Pons (tissue), 1 donor: Measurements from ENCODE around the gene AHDC1.
"Not testable (repeated sequence)": the region's sequence is repeated elsewhere in the genome, so short reads cannot be mapped to it uniquely, and the experiment has no call there.

Experiments
- DNase-seq: peaks from one replicate; pipeline ENCODE4 v3.0.0-alpha.2; 2016; ENCODE audit warnings: low spot score

Gene AHDC1

DNA sequence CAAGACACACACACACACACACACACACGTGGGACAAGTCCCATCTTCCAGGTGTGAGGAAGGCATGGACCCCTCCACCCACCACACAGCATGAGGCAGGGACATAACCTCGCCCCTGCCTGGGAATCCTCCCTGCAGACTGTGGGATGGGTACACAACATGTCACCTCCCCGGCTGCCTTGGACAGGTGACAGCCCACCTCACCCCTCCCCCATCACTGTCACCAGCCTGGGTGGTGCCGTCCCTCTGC, 40.7 kb downstream of the AHDC1 start:
- DNase-seq, result no peak

DNA sequence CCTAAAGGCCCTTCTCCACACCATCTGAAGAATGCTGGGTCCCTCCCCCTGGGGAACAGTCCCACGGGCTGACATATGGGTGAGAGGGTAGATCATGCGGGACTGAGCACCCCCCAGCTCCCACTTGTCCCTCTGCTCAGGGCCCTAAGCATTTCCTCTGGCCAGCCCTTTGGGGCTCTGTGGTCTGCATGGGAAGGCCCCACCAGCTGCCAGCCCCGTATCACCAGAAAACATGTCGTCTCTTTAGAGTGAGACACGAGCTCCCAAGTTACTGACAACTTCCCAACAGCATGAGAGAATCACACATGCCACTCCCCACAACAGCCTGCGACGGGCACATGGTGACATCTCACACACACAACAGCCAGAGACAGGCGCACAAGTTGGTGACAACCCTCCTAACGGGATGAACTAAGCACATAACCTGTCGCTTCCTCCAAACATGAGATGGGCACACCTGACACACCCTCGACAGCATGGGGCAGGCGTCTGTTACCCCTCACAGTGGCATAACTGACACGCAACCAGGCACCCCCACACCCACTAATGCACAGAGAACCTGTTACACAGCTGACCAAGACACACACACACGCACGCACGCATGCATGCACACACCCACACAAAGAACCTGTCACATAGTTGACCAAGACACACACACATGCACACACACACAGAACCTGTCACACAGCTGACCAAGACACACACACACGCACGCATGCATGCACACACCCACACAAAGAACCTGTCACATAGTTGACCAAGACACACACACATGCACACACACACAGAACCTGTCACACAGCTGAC, 41.2 kb downstream of the AHDC1 start:
- no peak for DNase-seq

DNA sequence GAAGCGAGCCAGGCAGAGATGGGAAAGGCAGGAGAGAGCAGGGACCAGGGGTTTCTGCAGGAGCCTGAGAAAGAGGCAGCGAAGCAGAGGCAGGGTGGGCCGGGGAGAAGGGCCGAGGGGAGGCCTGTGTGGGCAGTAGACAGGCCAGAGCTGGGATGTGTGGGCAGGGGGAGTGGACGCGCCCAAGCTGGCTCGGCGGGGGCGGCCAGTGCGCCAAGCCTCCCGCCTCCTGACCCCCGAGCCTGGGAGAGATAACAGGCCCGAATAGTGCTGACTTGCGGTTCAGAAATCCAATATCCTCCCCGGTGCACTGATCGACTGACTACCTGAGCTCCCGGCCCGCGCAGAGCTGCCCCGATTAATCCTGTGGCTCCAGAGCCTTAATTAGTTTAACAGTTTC, 41.9 kb downstream of the AHDC1 start:
- no peak for DNase-seq

DNA sequence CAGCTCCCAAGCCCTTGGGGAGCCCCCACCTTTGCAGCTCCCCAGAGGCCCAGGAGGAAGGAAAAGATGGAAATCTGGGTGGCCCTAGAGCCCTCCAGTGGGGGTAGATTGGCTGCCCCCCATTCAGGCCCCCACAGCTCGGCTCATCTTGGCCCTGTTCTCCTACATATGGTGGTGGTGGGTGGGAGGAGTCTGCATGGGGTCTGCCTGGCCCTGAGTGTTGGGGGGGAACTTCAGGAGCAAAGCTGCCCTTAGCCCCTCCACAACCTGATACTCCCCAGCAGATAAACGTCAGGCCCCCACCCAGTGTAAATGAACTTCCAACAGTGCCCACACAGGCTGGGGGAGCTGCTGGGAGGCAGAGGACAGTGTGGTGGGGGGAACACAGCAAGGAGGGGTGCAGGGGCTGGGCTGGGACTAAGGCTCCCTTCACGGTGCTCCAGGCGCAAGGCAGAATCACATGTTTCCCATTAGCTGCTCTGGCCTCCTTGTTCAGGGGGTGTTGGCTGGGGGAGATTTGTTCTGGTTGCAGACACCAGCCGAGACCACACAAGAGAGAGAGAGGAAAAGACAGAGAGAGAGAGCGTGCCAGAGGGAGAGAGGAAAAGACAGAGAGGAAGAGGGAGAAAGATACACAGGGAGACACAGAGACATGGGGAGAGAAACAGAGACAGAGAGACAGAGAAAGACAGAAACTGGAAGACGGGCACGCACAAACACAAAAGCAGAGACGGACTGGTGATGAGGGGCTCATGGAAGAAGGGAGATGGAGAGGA, 42.6 kb downstream of the AHDC1 start:
- no peak for DNase-seq

DNA sequence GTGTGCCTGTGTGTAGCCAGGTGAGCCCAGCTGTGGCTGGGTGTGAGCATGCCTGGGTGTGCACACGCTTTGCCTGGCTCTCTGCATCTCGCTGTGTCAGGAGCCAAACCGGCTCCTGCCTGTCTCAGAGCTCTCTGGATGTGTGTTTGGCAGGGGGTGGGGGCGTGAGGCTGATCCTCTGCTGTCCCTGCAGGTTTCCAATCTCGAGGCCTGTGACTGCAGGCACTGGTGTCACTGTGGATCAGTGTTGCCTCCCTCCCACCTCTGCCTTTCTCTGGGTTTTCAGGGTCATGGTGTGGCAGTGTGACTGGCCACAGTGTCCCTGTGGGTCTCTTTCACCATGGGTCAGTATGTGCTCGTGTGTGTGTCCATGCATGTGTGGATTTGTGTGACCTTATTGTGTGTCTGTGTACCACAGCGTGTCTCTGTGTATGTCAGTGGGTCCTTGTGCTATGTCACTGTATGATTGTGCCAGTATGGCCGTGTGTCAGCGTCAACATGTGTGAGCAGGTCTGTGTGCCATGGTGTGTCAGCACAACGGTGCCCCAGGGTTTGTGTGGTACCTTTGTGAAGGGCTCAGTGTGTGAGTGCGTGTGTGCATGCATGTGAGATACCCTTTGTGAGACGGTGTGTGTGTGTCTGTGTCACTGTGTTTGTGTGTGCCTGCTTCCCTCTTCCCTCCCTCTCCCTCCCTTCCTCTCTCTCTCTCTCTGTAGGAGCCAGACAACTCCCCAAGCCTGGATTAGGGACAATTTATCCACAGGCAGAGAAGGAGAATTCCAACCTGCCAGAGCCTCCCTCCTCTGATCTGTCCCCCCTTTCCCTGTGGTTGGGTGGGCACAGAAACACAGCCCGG, 43.4 kb downstream of the AHDC1 start:
- DNase-seq, result no peak

DNA sequence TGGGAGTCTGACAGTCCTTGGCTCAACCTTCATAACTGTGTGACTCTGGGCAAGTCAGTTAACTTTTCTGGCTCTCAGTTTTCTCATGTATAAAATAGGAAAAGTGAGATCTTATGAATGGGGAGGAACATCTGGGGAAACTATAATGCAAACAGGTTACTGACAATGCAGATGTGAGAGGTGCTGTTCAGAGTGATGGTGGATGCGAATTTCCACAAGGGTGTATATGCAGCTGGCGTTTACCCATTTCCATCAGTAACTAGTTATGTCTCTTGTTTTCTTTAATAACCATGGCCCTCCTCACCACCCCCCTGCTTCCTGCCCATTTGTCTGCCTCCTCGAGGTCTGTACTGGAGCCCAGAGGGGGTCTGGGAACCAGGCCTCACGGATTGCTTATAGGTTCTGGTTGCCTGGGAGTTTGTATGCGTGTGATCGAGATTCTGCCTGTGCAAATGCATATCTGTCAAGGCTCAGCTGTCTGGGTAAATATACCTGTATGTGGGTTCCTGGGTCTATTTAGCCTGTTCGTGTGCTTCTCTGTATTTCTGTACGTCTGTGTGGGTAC, 44.4 kb downstream of the AHDC1 start:
- no peak for DNase-seq

DNA sequence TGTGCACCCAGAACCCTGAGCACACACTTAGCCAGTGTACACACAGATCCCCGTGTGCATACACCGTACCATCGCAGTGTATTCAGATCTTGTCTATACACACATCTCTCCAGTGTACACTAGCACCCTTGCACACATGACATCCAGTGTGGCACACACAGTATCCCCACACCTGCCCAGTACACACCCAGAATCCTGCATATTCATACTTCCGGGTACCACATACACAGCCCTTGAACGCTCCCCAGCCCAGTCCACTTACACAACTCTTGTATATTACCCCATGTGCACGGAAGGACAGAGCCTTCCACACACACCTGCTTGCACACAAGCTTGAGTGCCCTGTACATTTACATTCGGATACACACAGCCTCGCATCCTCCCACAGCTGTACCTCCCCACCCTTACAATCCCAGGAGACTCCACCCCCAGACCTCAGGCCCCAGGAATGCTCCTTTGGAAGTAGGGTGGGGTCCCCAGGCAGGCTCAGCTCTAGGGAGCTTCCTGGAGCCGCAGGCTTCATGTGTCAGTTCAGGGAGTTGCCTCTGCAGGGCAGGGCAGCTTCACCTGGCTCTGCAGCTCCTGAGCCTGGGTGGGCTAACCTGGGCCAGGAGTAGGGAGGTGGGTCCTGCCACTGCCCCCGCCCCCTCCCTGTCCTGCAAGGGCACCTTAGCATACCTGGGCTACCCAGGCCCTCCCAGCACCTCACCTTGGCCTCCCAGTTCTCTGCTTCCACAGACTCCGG, 46.2 kb downstream of the AHDC1 start:
- DNase-seq, result no peak

DNA sequence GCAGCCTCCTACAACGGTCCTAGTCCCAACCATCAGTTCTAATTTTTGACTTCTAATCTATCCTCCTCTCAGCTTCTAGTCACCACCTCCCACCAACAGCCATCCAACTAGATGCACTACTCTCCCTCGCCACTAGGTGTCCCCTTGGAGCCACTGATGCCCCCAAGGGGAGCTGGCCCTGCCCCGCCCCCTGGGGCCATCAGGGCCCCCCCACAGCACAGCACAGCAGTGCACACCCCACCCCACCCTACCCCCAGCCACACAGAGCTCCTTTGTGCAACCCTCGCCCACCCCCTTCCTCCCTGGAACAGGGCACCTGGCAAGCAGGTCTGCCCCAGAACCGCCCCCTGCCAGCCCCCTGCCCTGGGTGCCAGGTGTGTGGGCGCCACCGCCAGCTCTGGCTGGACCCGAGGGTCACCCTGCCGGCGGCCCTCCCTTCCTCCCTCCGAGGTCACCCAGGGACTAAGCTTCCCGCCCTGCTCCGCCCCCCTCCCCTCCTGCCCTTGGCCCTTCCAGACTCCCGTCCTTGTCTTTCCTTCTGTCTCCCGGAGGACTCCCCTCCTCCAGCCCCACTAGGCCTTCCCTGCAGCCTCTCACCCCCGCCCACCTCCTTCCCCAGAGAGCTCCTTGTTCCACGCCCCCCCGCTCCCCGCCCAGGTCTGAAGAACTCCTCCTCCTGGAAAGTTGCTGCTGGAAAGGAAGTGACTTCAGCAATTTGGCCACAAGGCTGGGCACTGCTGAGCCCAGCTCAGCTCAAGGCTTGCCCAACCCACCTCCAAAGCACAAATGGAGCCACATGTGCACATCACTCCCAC, 47.0 kb downstream of the AHDC1 start:
- DNase-seq, result peak; percentile 67

DNA sequence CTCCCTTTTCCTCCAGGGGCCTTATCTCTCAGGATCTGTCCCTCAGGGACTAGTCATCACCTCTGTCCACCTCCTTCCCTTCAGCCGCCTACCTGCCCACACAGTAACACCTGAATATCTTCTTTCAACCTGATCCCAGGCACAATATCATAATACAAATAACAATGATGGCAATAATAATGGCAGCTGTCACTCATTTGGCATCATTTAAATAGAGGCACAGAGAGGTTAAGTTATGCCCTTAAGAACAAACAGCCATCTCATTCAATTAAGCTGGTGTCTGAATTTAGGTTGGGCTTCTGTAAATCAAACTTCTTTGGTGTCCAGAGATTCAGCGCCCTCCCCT, 47.5 kb downstream of the AHDC1 start:
- no peak for DNase-seq

DNA sequence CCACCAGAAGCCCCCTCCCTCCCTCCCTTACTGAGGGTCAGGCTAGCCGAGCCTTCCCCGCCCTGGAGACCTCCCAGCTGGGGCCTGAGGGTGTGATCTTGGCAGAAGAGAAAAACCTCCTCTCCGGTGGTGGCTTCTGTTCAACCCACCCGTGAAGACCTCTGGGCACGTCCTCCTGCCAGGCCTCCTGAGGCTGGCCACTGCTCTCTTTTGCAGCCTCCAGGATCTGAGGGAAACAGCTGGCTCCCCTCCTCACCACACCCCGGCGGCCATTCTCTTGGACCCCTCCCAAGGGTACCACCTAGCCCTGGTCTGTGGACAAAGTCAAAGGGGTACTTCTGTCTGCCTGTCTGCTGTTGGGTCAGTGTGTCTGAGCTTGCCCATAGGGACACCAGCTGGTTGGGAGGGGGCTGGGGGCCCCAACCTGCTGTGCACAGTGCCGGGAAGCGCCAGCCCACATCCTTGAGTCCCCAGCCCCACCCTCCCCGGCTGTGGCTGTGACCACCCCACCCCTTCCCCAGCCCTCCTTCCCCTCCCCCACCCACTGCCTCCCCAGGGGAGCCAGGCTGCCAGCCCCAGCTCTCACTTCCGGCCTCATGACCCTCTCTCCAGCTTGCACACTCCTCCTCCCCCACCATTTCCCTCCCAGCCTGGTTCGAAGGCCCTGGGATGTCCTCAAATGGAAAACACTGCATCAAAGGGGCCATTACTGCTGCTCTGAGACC, 48.1 kb downstream of the AHDC1 start:
- DNase-seq, result no peak

DNA sequence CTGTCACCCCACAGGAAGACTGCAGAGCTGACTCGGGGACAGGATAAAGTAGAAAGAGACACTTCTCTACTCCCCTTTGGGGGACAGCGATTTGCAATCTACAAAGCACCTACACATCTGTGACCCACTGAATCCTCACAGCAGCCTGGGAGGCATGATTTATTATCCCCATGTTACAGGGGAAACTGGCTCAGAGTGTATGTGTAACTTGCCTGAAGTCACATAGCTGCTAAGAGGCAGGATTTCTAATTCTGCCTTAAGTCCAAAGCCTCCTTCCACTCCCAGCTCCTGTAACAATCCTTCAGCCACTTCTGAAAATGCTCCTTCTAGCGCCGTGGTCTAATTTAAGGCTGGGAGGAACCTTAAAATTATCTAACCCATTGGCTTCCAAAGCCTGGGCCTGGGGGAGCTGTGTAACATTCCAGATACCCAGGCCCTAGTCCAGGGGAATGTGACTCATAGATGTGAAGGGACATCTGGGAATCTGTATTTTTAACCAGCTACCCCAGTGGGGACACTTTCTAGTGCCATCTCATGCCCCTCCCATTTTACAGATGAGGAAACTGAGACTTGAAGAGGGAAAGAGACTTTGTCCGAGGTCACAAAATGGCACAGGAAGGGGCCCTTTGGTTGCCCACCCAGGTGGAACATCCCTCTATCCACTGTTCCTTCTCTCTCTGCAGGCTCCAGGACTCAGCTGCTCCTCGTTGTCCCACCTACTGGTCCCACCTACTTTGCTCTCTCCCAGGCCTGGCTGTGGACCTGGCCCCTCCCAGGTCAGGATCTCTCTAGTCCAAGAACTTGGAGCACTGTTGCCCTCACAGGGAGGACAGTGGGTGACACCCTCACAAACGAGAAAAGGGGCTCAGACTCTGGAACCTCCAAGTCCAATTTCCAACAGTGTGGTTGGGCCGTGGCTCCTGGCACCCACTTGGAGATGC, 48.9 kb downstream of the AHDC1 start:
- DNase-seq, result no peak

DNA sequence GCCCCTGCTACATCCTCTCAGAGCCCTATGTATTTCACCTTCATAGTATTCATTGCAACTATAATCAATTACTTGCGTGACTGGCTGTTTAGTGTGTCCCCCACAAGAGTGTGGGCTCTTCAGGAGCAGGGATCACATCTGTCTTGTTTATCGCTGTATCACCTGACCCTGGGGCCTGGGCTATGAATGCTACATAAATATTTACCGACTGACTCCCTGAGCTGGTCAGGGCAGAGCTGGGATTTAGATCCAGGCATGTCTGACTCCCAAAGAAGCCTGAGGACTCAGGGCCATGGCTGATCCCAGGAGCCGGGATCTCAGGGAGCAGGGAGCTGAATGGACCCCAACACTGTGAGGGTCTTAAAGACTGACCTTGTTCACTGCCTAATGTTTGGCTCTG, 49.7 kb downstream of the AHDC1 start:
- no peak for DNase-seq

DNA sequence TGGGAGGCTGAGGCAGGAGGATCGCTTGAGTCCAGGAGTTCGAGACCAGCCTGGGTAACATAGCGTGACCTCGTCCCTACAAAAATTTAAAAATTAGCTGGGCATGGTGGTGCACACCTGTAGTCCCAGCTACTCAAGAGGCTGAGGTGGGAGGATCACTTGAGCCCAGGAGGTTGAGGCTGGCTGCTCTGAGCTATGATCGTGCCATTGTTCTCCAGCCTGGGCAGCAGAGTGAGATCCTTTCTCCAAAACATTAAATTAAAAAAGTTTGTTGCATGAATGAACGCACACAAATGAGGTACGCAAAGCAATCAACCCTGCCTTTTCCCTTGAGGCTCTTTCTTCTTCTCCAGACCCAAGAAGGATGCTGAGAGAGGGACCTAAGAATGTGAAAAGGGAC, 50.1 kb downstream of the AHDC1 start:
- not testable (repeated sequence) for DNase-seq

DNA sequence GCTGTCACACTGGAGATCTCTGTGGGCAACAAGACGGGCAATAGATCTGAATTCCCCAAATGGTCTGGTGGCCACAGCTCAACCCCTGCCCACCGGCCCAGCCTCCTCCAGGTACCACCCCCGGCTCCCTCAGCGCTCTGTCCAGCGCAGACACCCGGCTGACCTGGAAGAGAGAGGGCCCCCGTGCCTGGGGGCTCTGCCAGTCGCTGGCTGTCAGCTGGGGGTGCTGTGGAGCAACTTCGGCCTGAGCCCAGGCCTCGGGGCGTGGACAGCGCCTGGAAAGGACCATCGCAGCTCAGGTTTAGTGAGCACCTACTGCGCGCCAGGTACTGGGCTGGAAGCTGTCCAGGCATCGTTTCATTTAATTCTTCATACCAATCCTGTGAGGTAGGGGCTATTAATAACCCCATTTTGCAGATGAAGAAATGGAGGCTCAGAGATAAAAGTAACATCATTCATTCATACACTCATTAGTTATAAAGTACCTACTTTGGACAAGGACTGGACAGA, 51.0 kb downstream of the AHDC1 start:
- DNase-seq, result no peak

DNA sequence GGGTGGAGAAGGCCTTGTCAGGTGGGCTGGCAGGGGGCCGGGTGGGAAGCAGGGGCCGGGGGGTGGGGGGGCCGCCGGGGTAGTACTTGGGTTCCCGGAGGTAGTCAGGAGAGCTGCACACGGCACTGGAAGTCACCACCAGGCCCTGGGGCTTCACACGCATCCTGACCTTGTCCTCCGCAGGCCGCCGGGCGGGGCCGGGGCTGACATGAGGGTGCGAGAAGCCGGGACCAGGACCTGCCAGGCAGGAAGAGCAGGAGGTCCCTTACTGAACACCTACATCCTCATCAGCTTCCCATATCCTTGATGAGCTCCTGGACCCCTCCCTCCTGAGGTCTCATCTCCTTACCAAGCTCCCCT, 52.0 kb downstream of the AHDC1 start:
- no peak for DNase-seq

DNA sequence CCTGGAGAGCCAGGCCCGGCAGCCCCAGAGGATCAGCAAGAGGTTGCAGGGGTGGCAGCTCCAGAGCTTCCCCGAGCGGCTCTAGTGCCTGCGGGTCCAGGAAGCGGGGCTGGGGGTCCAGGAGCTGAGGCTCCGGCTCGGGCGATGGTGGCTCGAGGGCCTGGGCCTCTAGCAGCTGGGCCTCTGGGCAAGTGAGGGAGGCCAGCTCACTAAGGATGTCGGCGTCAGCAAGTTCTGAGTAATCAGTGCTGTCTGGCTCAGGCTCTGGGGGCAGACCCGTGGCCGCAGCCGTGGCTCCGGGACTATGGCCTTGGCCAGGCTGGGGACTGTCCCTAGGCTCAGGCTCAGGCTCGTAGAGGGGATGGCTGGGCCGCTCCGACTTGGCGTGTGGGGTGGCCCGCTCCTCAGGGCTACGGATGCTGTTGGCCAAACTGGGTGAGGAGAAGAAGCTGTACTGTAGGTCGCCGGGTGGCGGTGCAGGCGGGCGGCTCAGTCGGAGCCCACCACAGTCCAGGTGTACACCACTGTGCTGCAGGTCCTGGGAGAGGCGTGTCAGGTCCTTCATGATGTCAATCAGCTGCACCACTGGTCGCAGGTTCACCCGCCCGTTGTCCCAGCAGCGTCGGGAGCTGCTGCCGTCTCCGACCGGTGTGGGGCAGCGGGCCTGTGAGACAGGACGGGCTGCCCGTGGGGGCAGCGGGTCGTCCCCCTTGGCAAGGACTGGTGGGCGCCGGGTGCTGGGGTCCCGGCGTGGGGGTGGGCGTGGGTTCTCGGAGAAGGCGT, 52.6 kb downstream of the AHDC1 start:
- no peak for DNase-seq

DNA sequence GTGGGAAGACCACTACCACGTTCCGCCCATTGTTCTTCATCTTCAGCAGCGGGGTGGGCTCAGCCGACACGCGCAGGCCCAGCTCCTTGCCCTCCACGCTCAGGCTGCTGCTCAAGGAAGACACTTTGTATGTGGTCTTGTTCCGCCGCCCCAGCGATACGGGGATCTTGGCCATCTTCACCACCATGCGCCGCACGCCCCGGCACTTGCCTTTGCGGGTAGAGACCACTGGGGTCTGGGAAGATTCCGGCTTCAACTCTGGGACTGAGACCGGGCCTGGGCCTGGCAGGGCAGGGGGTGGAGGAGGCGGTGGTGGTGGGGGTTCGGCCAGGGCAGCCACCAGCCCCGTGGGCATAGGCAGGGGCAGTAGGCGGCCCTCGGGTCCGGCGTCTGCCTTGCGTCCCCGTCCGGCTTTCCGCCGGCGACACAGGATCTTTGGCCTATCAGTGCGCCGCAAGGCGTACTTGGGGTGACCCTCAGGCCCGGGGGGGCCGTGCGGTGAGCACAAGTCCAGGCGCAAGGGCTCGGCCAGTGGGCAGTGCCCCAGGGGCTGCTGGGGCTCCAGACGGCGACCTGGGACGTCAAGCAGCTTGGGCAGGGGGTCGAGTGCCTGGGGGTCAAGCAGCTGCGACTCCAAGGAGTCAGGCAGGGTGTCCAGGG, 53.3 kb downstream of the AHDC1 start:
- no peak for DNase-seq
